ENCODE results near the gene CCDC198. TPM values are rescaled to one million over a fixed set of nuclear protein-coding genes. Genes with fewer than 3 reads are reported as not detected.

Gene CCDC198
- total RNA-seq, 1 donor from 2014 or later, result not detected

DNA sequence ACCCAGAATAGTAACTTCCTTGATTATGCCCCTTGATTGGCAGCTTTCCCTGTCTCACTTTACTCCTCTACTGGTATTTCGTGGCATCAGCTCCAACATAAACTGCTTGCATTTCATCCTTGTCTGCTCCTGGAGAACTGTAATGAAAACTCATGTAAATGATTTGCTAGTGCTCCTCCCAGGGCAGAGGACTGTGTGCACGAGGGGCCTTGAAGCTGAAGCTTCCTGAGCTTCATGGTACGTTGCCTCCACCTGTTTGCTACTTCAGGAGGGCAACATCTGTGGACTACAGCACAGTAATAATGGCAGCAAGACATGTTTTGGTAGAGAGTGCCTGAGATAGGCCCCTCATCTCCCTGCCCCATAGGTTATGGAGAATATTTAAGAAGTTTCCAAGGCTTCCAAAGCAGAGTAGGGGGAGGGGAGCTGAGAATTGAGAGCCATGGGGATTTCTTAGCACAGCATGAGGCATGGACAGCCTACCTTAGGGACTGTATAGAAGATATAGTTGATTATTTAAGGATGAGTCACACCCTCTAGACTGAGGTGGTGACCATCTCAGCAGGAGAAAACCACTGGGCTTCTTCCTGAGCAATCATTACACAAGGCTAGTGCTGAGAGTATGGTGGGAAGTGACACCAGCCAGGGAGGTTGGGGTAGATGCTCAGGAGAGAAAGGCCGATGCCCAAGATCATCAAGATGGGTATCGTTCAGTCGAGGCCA, 29.5 kb downstream of the CCDC198 start:
- intact Hi-C loops (cut with DNase I), result no loop called here
- no peak overlapping the region for H3K27ac ChIP-seq
- H3K9me3 ChIP-seq, result no peaks in the 10 kb centered on the region
- H3K4me3 ChIP-seq, result no peak overlapping the region
- H3K27me3 ChIP-seq, result no peaks in the 10 kb centered on the region
- no peaks in the 10 kb centered on the region for H3K4me1 ChIP-seq
- TF ChIP-seq, protein P1, sequence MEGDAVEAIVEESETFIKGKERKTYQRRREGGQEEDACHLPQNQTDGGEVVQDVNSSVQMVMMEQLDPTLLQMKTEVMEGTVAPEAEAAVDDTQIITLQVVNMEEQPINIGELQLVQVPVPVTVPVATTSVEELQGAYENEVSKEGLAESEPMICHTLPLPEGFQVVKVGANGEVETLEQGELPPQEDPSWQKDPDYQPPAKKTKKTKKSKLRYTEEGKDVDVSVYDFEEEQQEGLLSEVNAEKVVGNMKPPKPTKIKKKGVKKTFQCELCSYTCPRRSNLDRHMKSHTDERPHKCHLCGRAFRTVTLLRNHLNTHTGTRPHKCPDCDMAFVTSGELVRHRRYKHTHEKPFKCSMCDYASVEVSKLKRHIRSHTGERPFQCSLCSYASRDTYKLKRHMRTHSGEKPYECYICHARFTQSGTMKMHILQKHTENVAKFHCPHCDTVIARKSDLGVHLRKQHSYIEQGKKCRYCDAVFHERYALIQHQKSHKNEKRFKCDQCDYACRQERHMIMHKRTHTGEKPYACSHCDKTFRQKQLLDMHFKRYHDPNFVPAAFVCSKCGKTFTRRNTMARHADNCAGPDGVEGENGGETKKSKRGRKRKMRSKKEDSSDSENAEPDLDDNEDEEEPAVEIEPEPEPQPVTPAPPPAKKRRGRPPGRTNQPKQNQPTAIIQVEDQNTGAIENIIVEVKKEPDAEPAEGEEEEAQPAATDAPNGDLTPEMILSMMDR (IDR thresholded peaks at IDR 0.05), result no peak
- no peaks in the 10 kb centered on the region for H3K36me3 ChIP-seq
- DNase-seq (ENCODE audit: low spot score in 2 of 2), result no peak

DNA sequence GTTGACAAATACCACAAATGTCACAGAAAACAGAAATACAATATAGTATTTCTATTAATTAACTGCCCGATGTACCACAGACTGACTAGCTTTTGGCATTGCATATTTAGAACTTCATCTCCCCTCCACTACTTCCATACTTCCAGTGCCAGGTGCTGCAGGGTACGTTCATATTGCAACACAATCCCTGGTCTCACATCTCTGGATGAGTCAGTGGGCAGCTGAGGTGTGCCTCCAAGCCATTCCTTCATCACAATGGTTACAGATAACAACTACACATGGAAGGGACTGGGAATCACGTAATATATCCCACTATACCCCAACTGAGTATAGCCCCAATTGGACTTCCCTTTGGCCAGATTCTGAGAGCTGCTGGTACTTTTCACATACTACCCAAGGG, 31.1 kb downstream of the CCDC198 start:
- TF ChIP-seq, protein P1 (IDR thresholded peaks at IDR 0.05), result no peak
- no peaks in the 10 kb centered on the region for H3K9me3 ChIP-seq
- no peaks in the 10 kb centered on the region for H3K27me3 ChIP-seq
- no peak overlapping the region for H3K27ac ChIP-seq
- H3K36me3 ChIP-seq, result no peaks in the 10 kb centered on the region
- no peak for DNase-seq (ENCODE audit: low spot score in 2 of 2)
- intact Hi-C loops (cut with DNase I), result no loop called here
- H3K4me3 ChIP-seq, result no peak overlapping the region
- H3K4me1 ChIP-seq, result no peaks in the 10 kb centered on the region

DNA sequence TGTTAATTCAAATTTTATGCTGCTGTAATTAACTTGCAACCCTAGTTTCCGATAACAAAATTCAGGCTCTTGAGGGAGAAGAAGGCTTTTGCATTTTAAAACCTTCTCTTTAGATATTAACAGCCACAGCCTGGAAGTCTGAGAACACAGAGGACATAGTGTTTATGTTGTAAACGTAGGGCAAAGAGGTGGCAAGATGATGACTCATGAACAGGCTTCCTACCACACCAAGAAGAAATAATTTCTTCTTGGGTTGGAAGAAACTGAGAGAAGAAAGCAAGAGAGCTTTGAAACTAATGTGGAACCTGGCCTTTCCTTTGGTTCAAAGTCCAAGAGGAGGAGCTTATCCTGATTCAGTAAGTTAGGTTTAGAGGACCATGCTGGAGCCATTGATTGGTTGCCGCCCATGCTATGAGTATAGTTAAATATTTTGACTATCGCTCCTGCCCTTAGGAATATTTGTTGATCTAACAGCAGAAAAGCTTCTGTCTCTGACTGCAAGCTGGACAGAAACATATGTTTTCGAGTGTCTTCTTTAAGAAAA, 31.8 kb downstream of the CCDC198 start:
- TF ChIP-seq, protein P1 (IDR thresholded peaks at IDR 0.05), result no peak
- Histone ChIP-seq H3K27ac (no peak overlapping the region), H3K4me1 (no peaks in the 10 kb centered on the region), H3K9me3 (no peaks in the 10 kb centered on the region), H3K27me3 (no peaks in the 10 kb centered on the region), H3K4me3 (no peak overlapping the region), H3K36me3 (no peaks in the 10 kb centered on the region)
- intact Hi-C loops (cut with DNase I), result no loop called here
- DNase-seq (ENCODE audit: low spot score in 2 of 2), result no peak

DNA sequence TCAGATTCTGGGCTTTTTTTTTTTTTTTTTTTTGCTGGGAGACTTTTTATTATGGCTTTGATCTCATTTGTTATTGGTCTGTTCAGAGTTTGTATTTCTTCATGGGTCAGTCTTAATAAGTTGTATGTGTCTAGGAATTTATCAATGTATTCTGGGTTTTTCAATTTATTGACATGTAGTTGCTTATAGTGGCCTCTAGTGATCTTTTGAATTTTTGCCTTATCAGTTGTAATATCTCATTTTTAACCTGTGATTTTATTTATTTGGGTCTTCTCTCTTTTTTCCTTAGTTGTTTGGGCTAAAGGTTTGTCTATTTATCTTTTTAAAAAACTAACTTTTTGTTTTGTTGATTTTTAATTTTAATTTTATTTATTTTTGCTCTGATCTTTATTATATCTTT, 57.7 kb downstream of the CCDC198 start:
- TF ChIP-seq, protein P1 (IDR thresholded peaks at IDR 0.05), result no peak
- Histone ChIP-seq H3K27ac (no peak overlapping the region), H3K27me3 (no peaks in the 10 kb centered on the region), H3K4me1 (no peaks in the 10 kb centered on the region), H3K9me3 (peaks cover 0 to 8% of the 10 kb centered on the region in 2 donors), H3K4me3 (no peak overlapping the region), H3K36me3 (no peaks in the 10 kb centered on the region)
- DNase-seq (ENCODE audit: low spot score in 2 of 2), result no peak
- intact Hi-C loops (cut with DNase I), result no loop called here

DNA sequence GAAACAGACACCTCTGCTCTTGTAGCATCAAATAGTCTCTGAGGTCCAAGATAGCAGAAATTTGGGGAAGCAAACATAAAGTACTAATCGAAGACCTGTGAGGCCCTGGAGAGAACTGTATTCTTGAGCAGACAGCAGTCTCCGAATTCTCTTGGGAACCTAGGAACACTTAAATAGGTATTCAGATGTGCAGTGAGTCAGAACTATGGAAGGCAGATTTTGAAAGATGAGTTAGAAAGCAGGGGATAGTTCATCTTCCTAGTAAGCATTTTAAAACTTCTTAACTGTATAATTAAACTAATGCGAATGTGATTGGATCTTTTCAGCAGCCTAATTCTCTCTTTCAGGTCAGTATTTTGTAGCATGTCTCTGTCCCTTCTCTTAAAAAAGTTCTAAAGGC, 72.7 kb downstream of the CCDC198 start:
- no peaks in the 10 kb centered on the region for H3K27me3 ChIP-seq
- H3K36me3 ChIP-seq, result no peaks in the 10 kb centered on the region
- H3K9me3 ChIP-seq, result no peaks in the 10 kb centered on the region
- no peaks in the 10 kb centered on the region for H3K4me1 ChIP-seq
- H3K4me3 ChIP-seq, result no peak overlapping the region
- intact Hi-C loops (cut with DNase I), result no loop called here
- no peak for DNase-seq (ENCODE audit: low spot score in 2 of 2)
- TF ChIP-seq, protein P1 (IDR thresholded peaks at IDR 0.05), result no peak
- H3K27ac ChIP-seq, result no peak overlapping the region
